ENCODE results near the gene FUCA1.
"Not testable (repeated sequence)": the region's sequence is repeated elsewhere in the genome, so short reads cannot be mapped to it uniquely, and the experiment has no call there.

Gene FUCA1

GRCh38 chr1:23837908-23838307 lies 30.2 kb downstream of the FUCA1 start:
- no peak for DNase-seq (ENCODE audit: low read depth, low spot score)

DNA sequence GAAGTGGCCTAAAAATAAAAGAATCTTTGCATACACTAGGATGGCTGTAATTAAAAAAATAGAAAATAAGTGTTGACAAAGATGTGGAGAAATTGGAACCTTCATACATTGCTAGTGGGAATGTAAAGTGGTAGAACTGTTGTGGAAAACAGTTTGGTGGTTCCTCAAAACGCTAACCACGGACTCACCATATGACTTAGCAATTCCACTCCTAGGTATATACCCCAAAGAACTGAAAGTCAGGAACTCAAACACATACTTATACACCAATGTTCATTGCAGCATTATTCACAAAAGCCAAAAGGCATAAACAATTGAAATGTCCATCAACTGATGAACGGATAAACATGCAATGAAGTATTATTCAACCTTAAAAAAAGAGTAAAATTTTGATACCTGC lies 32.1 kb downstream of the FUCA1 start:
- DNase-seq (ENCODE audit: low read depth, low spot score) = no peak

DNA sequence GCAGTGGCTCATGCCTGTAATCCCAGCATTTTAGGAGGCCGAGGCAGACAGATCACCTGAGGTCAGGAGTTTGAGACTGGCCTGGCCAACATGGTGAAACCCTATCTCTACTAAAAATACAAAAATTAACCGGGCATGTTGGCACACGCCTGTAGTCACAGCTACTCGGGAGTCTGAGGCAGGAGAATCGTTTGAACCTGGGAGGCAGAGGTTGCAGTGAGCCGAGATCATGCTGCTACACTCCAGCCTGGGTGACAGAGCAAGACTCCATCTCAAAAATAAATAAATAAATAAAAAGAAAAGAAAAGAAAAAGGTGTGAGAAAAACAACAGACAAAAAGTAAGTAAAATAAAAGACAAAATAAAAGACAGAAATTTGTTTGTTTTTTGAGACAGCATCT lies 33.9 kb downstream of the FUCA1 start:
- not testable (repeated sequence) for DNase-seq (ENCODE audit: low read depth, low spot score)

DNA sequence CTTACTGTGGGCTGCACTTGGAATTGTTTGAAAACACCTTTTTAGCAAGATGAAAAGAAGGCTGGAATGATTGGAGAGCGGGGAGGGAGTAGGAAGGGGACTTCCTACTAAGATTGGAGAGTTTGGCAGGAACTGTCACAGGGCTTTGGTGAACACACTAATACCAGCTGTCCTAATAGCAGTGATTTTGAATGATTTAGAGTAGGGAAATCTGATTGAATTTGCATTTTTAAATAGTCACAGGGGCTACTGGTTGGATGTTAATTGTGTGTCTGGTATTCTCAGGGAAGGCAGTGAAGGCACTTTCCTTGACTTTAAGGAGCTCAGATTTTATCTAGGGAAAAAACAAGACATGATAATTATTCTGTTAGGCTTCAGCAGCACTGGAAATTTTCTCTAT lies 40.4 kb downstream of the FUCA1 start:
- DNase-seq (ENCODE audit: low read depth, low spot score) = no peak

- DNase-seq (ENCODE audit: low read depth, low spot score) = not testable (repeated sequence)
Measured at GRCh38 chr1:23826590-23826989, 41.5 kb downstream of the FUCA1 start.

GRCh38 chr1:23825762-23826522 lies 42.1 kb downstream of the FUCA1 start:
- DNase-seq (ENCODE audit: low read depth, low spot score) = no peak

DNA sequence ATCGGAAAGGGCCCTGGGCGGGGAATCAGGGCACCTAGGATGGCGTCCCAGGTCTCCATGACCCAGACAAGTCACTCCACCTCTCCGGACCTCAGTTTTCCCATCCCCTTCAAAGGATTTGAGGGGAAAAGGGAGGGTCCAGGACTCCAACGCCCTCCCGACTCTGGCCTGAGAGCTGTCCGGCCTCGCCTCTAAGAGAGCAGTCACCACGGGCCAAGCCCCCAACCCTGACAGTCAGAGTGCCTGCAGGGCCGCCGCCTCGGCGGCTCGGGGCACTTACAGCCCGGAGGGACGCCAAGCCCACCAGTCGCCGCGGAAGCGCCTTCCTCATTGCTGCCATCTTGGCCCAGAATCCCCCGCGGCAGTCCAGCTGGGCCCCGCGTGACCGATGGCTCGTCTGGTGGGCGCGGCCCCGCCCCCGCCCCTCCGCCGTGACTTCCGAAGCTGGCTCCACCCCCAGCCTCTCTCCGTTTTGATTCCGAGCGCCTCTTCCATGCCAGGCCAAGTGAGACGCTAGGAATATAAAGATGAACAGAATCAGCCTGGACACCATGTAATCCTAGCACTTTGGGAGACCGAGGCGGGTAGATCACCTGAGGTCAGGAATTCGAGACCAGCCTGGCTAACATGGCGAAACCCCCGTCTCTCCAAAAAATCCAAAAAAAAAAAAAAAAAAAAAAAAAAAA lies 42.9 kb downstream of the FUCA1 start, which contains the start of gene HMGCL:
Gene HMGCL, minus strand, starts transcription at position 354 of the 686 bp plus-strand sequence. Its CDS starts 14 bp downstream, at position 340.
- no peak for DNase-seq (ENCODE audit: low read depth, low spot score)

DNA sequence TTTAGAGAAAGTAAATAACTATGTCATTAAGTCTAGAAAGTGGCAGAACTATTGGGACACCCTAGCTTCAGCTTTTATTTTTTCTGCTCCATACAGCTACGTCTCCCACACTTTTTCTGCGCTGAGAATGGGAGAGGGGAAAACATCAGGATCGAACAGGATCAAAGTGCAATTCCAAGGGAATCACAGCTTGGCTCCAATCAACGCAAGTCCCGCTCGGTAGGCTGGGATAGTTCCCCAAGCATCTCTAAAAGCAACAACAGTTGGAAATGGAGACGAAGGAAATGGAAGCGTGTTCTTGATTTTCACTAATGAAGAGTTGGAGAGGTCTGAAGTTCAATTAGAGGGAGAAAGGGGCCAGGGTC lies 43.4 kb downstream of the FUCA1 start:
- no peak for DNase-seq (ENCODE audit: low read depth, low spot score)

- DNase-seq (ENCODE audit: low read depth, low spot score) = no peak
Measured at GRCh38 chr1:23823767-23824166, 44.3 kb downstream of the FUCA1 start.

GRCh38 chr1:23817633-23818032 lies 50.5 kb downstream of the FUCA1 start:
- DNase-seq (ENCODE audit: low read depth, low spot score) = no peak

DNA sequence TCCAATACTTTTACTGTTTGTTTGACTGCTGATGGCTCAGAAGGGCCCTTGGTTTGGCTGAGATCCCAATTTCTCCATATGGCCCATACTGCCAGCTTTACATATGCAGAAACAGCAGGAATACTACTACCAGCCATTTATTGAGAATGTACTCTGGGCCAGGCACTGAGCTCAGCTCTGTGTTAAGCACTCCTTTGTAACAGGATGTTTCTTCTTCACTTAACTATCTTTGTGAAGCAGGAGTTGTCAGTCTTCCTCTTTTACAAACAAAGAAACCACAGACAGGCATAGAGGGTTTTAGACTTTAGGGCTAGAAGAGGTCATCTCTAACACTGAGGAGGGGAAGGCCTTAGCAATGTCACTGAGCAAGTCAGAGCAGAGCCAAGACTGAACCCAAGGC lies 51.2 kb downstream of the FUCA1 start:
- DNase-seq (ENCODE audit: low read depth, low spot score) = no peak

GRCh38 chr1:23816361-23816760 lies 51.7 kb downstream of the FUCA1 start:
- no peak for DNase-seq (ENCODE audit: low read depth, low spot score)

GRCh38 chr1:23814016-23814415 lies 54.1 kb downstream of the FUCA1 start:
- no peak for DNase-seq (ENCODE audit: low read depth, low spot score)

GRCh38 chr1:23810818-23811540 lies 57.1 kb downstream of the FUCA1 start:
- no peak for DNase-seq (ENCODE audit: low read depth, low spot score)

GRCh38 chr1:23809751-23810171 lies 58.3 kb downstream of the FUCA1 start:
- DNase-seq (ENCODE audit: low read depth, low spot score) = no peak

DNA sequence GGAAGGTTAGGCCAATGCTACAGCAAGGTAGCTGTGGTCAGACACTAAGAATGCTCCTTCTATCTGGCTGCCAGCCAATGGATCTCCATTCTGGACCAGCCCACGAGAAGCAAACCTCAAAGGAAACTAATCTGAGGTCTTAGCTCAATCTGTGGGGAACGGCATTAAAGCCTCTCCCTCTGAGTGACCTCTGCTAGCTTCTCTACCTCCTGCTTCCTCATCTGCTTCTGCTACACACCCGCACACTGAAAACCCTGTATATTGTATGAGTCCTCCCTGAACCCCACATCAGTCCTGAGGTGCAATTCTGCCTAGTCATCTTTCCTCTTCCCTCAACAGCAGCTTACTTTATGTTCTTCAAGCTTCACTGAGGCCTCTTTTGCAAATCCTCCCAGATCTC lies 60.6 kb downstream of the FUCA1 start:
- no peak for DNase-seq (ENCODE audit: low read depth, low spot score)

DNA sequence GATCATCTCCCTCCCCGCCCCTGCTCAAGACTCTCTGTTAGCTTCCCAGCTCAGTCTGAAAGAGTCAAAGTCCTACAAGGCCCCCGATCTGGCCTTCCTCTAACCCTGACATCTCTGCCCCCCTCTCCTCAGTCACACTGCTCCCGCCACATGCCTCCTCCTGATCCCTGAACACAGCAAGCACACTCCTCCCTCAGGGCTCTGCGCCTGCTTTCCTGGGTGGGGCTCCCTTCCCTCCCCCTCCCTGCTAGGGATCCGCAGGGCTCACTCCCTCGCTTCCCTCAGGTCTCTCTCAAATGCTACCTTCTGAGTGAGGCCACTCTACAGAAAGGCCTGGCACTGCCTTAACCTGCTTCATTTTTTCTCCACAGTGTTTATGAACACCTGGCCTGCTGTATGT lies 61.8 kb downstream of the FUCA1 start:
- no peak for DNase-seq (ENCODE audit: low read depth, low spot score)

- DNase-seq (ENCODE audit: low read depth, low spot score) = no peak
Measured at GRCh38 chr1:23805025-23805424, 63.1 kb downstream of the FUCA1 start.

GRCh38 chr1:23804183-23804835 lies 63.8 kb downstream of the FUCA1 start:
- no peak for DNase-seq (ENCODE audit: low read depth, low spot score)

- DNase-seq (ENCODE audit: low read depth, low spot score) = no peak
Measured at GRCh38 chr1:23803674-23804073, 64.4 kb downstream of the FUCA1 start.

- not testable (repeated sequence) for DNase-seq (ENCODE audit: low read depth, low spot score)
Measured at GRCh38 chr1:23802809-23803342, 65.2 kb downstream of the FUCA1 start.

DNA sequence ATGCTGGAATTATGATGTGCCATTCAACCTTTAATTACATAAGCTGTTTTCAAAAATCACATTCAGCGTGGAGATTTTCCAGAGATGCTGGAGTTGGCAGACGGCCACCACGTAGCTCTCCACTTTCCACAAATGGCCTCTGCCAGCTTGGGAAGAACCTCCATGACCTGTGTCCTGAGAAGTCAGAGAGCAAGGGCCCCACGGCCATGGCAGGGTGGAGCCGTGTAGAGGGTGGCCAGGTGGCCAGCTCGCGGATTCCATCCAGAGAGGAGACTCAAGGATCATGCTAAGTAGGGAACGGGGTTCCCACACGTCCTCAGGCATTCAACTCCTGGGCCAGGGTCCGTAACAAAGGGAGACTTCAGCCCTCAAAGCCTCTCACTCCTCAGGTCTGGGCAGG lies 66.2 kb downstream of the FUCA1 start:
- DNase-seq (ENCODE audit: low read depth, low spot score) = no peak

Data from iPS DF 19.7 (cell line).